ENCODE results near the gene CFAP77. TPM values are rescaled to one million over a fixed set of nuclear protein-coding genes. Genes with fewer than 3 reads are reported as not detected.
A peak's percentile ranks its signal among the peaks of the same experiment; 100 is the strongest.

Gene CFAP77
- total and polyA plus RNA-seq, 2 donors from 2014 or later: 0.50 TPM; not detected in 1

DNA sequence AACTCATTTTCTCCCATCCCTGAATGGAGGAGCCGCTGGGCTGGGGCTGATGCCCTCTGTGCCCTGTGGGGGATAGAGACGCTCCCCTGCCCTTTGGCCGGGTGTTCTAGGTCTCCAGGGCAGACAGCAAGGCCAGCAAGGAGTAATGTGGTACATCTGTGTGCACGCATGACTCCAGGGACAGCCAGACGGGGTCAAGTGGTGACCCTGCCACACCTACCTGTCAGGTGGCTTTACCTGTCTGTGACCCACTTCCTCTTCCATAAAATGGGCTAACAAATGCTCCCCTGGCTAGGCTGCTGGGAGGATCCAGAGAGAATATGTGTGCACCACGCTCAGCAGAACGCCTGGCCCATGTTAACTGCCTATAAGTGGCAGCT lies 137.0 kb downstream of the CFAP77 start:
- DNase-seq: peak in 1 of 5 donors; percentile 41
- no peaks in the 10 kb centered on the region for H3K27me3 ChIP-seq (ENCODE audit: control insufficient read depth, insufficient read depth, low read length)
- intact Hi-C loops (cut with DNase I): no loop called here
- FAIRE-seq: no peak
- H3K27ac ChIP-seq (ENCODE audit: low read depth in 2 of 2, low read length in 2 of 2): no peak overlapping the region
- no peak for TF ChIP-seq CTCF (IDR thresholded peaks at IDR 0.05; ENCODE audit: borderline replicate concordance, extremely low read depth, insufficient read depth)
- H3K4me1 ChIP-seq (ENCODE audit: control insufficient read depth in 2 of 3, insufficient read depth in 2 of 3, low read depth in 1 of 3, low read length in 3 of 3): peaks cover 0 to 2% (median 0%) of the 10 kb centered on the region in 3 donors
- no peak overlapping the region for H3K9ac ChIP-seq (ENCODE audit: low read length in 3 of 3)
- no peaks in the 10 kb centered on the region for H3K9me3 ChIP-seq (ENCODE audit: control insufficient read depth in 2 of 3, insufficient read depth in 1 of 3, low read length in 3 of 3)
- H3K4me3 ChIP-seq (ENCODE audit: low read length in 3 of 3): no peak overlapping the region
- H3K36me3 ChIP-seq (ENCODE audit: control insufficient read depth in 2 of 3, insufficient read depth in 3 of 3, low read length in 3 of 3): no peaks in the 10 kb centered on the region

- intact Hi-C loops (cut with DNase I): no loop called here
- peak in 1 of 5 donors; percentile 49 for DNase-seq
- Histone ChIP-seq H3K27me3 (ENCODE audit: control insufficient read depth, insufficient read depth, low read length) (no peaks in the 10 kb centered on the region), H3K4me3 (ENCODE audit: low read length in 3 of 3) (no peak overlapping the region), H3K9ac (ENCODE audit: low read length in 3 of 3) (no peak overlapping the region), H3K4me1 (ENCODE audit: control insufficient read depth in 2 of 3, insufficient read depth in 2 of 3, low read depth in 1 of 3, low read length in 3 of 3) (peaks cover 0 to 2% (median 0%) of the 10 kb centered on the region in 3 donors), H3K27ac (ENCODE audit: low read depth in 2 of 2, low read length in 2 of 2) (no peak overlapping the region), H3K9me3 (ENCODE audit: control insufficient read depth in 2 of 3, insufficient read depth in 1 of 3, low read length in 3 of 3) (no peaks in the 10 kb centered on the region), H3K36me3 (ENCODE audit: control insufficient read depth in 2 of 3, insufficient read depth in 3 of 3, low read length in 3 of 3) (no peaks in the 10 kb centered on the region)
- no peak for FAIRE-seq
- TF ChIP-seq CTCF (IDR thresholded peaks at IDR 0.05; ENCODE audit: borderline replicate concordance, extremely low read depth, insufficient read depth): no peak
Measured at GRCh38 chr9:132547436-132547835, 137.4 kb downstream of the CFAP77 start.

- DNase-seq (peak in 1 of 5 donors; percentile 41), FAIRE-seq (no peak)
- H3K27me3 ChIP-seq (ENCODE audit: control insufficient read depth, insufficient read depth, low read length): no peaks in the 10 kb centered on the region
- H3K36me3 ChIP-seq (ENCODE audit: control insufficient read depth in 2 of 3, insufficient read depth in 3 of 3, low read length in 3 of 3): no peaks in the 10 kb centered on the region
- H3K9me3 ChIP-seq (ENCODE audit: control insufficient read depth in 2 of 3, insufficient read depth in 1 of 3, low read length in 3 of 3): no peaks in the 10 kb centered on the region
- TF ChIP-seq CTCF (IDR thresholded peaks at IDR 0.05; ENCODE audit: borderline replicate concordance, extremely low read depth, insufficient read depth): no peak
- H3K9ac ChIP-seq (ENCODE audit: low read length in 3 of 3): no peak overlapping the region
- peaks cover 0 to 2% (median 0%) of the 10 kb centered on the region in 3 donors for H3K4me1 ChIP-seq (ENCODE audit: control insufficient read depth in 2 of 3, insufficient read depth in 2 of 3, low read depth in 1 of 3, low read length in 3 of 3)
- intact Hi-C loops (cut with DNase I): no loop called here
- no peak overlapping the region for H3K27ac ChIP-seq (ENCODE audit: low read depth in 2 of 2, low read length in 2 of 2)
- H3K4me3 ChIP-seq (ENCODE audit: low read length in 3 of 3): no peak overlapping the region
Measured at GRCh38 chr9:132547976-132548730, 138.1 kb downstream of the CFAP77 start.
